ENCODE data around the gene SLC47A2.

DNA sequence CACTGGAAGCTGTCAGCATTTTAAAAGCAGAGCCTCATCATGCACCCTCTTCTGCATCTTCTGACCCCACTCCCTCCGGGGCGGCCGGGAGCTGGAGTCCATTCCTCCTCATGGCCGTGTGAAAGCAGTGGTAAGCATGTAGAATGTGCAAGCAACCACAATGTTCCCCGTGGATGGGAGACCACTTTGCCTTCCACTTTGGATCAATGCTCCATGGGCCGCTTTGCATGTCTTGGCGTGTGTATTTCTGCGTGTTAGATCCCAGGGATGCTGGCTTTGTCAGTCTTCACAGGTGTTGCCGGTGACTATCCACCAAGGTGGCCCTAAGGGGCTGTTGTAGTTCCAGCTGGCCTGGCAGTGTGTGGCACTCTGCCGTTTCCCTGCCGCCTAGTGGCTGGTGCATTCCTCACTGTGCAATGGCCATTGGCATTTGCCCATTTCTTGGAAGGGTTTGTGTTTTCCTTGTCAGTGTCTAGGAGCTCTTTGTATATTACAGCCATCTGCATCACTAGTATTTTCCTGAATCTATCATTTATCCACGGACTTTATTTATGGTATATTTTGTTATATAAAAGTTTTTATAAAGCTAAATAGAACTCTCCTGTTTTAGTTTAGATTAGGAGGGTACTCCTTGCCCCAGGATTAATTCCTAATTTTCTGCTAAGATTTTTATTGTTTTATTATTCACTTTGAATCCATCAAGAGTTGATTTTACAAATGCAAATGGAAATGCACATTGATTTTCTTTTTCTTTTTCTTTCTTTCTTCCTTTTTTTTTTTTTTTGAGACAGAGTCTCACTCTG, 37.5 kb upstream of the SLC47A2 start:
- TF ChIP-seq, protein P1, sequence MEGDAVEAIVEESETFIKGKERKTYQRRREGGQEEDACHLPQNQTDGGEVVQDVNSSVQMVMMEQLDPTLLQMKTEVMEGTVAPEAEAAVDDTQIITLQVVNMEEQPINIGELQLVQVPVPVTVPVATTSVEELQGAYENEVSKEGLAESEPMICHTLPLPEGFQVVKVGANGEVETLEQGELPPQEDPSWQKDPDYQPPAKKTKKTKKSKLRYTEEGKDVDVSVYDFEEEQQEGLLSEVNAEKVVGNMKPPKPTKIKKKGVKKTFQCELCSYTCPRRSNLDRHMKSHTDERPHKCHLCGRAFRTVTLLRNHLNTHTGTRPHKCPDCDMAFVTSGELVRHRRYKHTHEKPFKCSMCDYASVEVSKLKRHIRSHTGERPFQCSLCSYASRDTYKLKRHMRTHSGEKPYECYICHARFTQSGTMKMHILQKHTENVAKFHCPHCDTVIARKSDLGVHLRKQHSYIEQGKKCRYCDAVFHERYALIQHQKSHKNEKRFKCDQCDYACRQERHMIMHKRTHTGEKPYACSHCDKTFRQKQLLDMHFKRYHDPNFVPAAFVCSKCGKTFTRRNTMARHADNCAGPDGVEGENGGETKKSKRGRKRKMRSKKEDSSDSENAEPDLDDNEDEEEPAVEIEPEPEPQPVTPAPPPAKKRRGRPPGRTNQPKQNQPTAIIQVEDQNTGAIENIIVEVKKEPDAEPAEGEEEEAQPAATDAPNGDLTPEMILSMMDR (IDR thresholded peaks at IDR 0.05; ENCODE audit: borderline replicate concordance, extremely low read depth, low read length, poor library complexity, severe bottlenecking), result peak; percentile 48
- no peak for TF ChIP-seq EZH2 (IDR thresholded peaks at IDR 0.05; ENCODE audit: borderline replicate concordance, low read depth, low read length, severe bottlenecking)

All from DND-41 (cell line).